Natural killer cell treated with Interleukin-12 subunit alpha and Interleukin-12 subunit beta and Interleukin-15 and Interleukin-18, amount 100 ng/mL, for 72 hours (primary cell): ENCODE measurements around the gene CLEC3B. TPM values are rescaled to one million over a fixed set of nuclear protein-coding genes. Genes with fewer than 3 reads are reported as not detected.
"Not testable (repeated sequence)": the region's sequence is repeated elsewhere in the genome, so short reads cannot be mapped to it uniquely, and the experiment has no call there.

Source experiments
- ATAC-seq, 2 donors: fragments of 150-1000 bp; cut with Tn5 transposase in 1 of 2; sonication (Bioruptor Pico), chemical (Tn5 transposase) in 1 of 2; 2 replicates each; pipeline ENCODE4 v1.10.0; 2021
- DNase-seq: peaks from one replicate; pipeline ENCODE4 v3.0.0; 2022; ENCODE audit warnings: low spot score
- H3K27ac Mint-ChIP-seq, 2 donors: 1 replicate in 1 of 2; 2 replicates in 1 of 2; pipeline ENCODE4 v1.8.0; 2022; ENCODE audit warnings: mixed read lengths in 2 of 2, mild to moderate bottlenecking in 1 of 2, moderate library complexity in 1 of 2
- H3K27me3 Mint-ChIP-seq, 2 donors: 1 replicate in 1 of 2; 2 replicates in 1 of 2; pipeline ENCODE4 v1.8.0; 2022; ENCODE audit warnings: mixed read lengths in 2 of 2
- H3K36me3 Mint-ChIP-seq: one replicate; pipeline ENCODE4 v1.8.0; 2022; ENCODE audit warnings: mixed read lengths
- H3K4me1 Mint-ChIP-seq, 2 donors: 1 replicate in 1 of 2; 2 replicates in 1 of 2; pipeline ENCODE4 v1.8.0; 2022; ENCODE audit warnings: low read depth in 2 of 2, mixed read lengths in 2 of 2, mild to moderate bottlenecking in 1 of 2
- H3K4me3 Mint-ChIP-seq: one replicate; pipeline ENCODE4 v1.8.0; 2022; ENCODE audit warnings: mixed read lengths
- H3K9me3 Mint-ChIP-seq: 2 replicates; pipeline ENCODE4 v1.8.0; 2022; ENCODE audit warnings: mixed read lengths
- total RNA-seq, 2 donors: library from RNA; stranded (reverse); gene quantifications; one replicate each; pipeline ENCODE4 v1.2.3, GENCODE V29; 2022

The CLEC3B gene
- total RNA-seq, 2 donors from 2014 or later = not detected

GRCh38 chr3:45075821-45076625, 49.9 kb downstream of the CLEC3B start:
- Mint-ChIP-seq H3K36me3 (no peaks in the 10 kb centered on the region), H3K4me3 (no peak overlapping the region), H3K27me3 (peaks cover 7 to 17% of the 10 kb centered on the region in 2 donors), H3K9me3 (no peaks in the 10 kb centered on the region), H3K27ac (no peak overlapping the region), H3K4me1 (no peaks in the 10 kb centered on the region)
- no peak for ATAC-seq
- no peak for DNase-seq

GRCh38 chr3:45078256-45078655, 52.2 kb downstream of the CLEC3B start:
- ATAC-seq, H3K4me1 Mint-ChIP-seq, H3K4me3 Mint-ChIP-seq, DNase-seq, H3K9me3 Mint-ChIP-seq, H3K27ac Mint-ChIP-seq, H3K36me3 Mint-ChIP-seq: not testable (repeated sequence)
- H3K27me3 Mint-ChIP-seq = peaks cover 7 to 17% of the 10 kb centered on the region in 2 donors

- ATAC-seq (no peak), DNase-seq (no peak)
- Mint-ChIP-seq H3K27ac (no peak overlapping the region), H3K36me3 (no peaks in the 10 kb centered on the region), H3K4me1 (no peaks in the 10 kb centered on the region), H3K27me3 (peaks cover 3 to 14% of the 10 kb centered on the region in 2 donors), H3K9me3 (no peaks in the 10 kb centered on the region), H3K4me3 (no peak overlapping the region)
Measured at GRCh38 chr3:45078910-45079522, 52.9 kb downstream of the CLEC3B start.

GRCh38 chr3:45079715-45080114, 53.6 kb downstream of the CLEC3B start:
- no peak for ATAC-seq
- Mint-ChIP-seq H3K27me3 (peaks cover 1 to 7% of the 10 kb centered on the region in 2 donors), H3K27ac (no peak overlapping the region), H3K4me3 (no peak overlapping the region), H3K4me1 (no peaks in the 10 kb centered on the region), H3K9me3 (no peaks in the 10 kb centered on the region), H3K36me3 (no peaks in the 10 kb centered on the region)
- no peak for DNase-seq

- Mint-ChIP-seq H3K27ac (no peak overlapping the region), H3K4me3 (no peak overlapping the region), H3K9me3 (no peaks in the 10 kb centered on the region), H3K36me3 (no peaks in the 10 kb centered on the region), H3K4me1 (no peaks in the 10 kb centered on the region), H3K27me3 (peaks cover 4 to 7% of the 10 kb centered on the region in 2 donors)
- DNase-seq = no peak
- ATAC-seq = no peak
Measured at GRCh38 chr3:45080824-45081223, 54.7 kb downstream of the CLEC3B start.

- Mint-ChIP-seq H3K9me3 (no peaks in the 10 kb centered on the region), H3K4me3 (no peak overlapping the region), H3K27me3 (peaks cover 4 to 7% of the 10 kb centered on the region in 2 donors), H3K4me1 (no peaks in the 10 kb centered on the region), H3K27ac (no peak overlapping the region), H3K36me3 (no peaks in the 10 kb centered on the region)
- ATAC-seq (no peak), DNase-seq (no peak)
Measured at GRCh38 chr3:45081506-45082141, 55.5 kb downstream of the CLEC3B start.

- no peaks in the 10 kb centered on the region for H3K9me3 Mint-ChIP-seq
- no peaks in the 10 kb centered on the region for H3K36me3 Mint-ChIP-seq
- peaks cover 4 to 7% of the 10 kb centered on the region in 2 donors for H3K27me3 Mint-ChIP-seq
- H3K4me1 Mint-ChIP-seq = no peaks in the 10 kb centered on the region
- H3K27ac Mint-ChIP-seq = no peak overlapping the region
- DNase-seq (no peak), ATAC-seq (no peak)
- H3K4me3 Mint-ChIP-seq = no peak overlapping the region
Measured at GRCh38 chr3:45082142-45082538, 56.0 kb downstream of the CLEC3B start.

- H3K9me3 Mint-ChIP-seq = no peaks in the 10 kb centered on the region
- no peak overlapping the region for H3K4me3 Mint-ChIP-seq
- H3K4me1 Mint-ChIP-seq = no peaks in the 10 kb centered on the region
- H3K27me3 Mint-ChIP-seq = peaks cover 4 to 7% of the 10 kb centered on the region in 2 donors
- no peak for ATAC-seq
- H3K36me3 Mint-ChIP-seq = no peaks in the 10 kb centered on the region
- no peak overlapping the region for H3K27ac Mint-ChIP-seq
- DNase-seq = no peak
Measured at GRCh38 chr3:45083023-45083422, 56.9 kb downstream of the CLEC3B start.

GRCh38 chr3:45084361-45084760, 58.3 kb downstream of the CLEC3B start:
- ATAC-seq (no peak), DNase-seq (no peak)
- no peak overlapping the region for H3K27ac Mint-ChIP-seq
- no peaks in the 10 kb centered on the region for H3K9me3 Mint-ChIP-seq
- H3K36me3 Mint-ChIP-seq = no peaks in the 10 kb centered on the region
- H3K27me3 Mint-ChIP-seq = peaks cover 4 to 7% of the 10 kb centered on the region in 2 donors
- H3K4me3 Mint-ChIP-seq = no peak overlapping the region
- H3K4me1 Mint-ChIP-seq = no peaks in the 10 kb centered on the region

- no peak overlapping the region for H3K4me3 Mint-ChIP-seq
- no peak for ATAC-seq
Measured at GRCh38 chr3:45084820-45085816, 59.0 kb downstream of the CLEC3B start.

More at GRCh38 chr3:45084820-45085816, 59.0 kb downstream of the CLEC3B start:
- no peaks in the 10 kb centered on the region for H3K36me3 Mint-ChIP-seq
- H3K9me3 Mint-ChIP-seq = no peaks in the 10 kb centered on the region
- no peak for DNase-seq
- no peak overlapping the region for H3K27ac Mint-ChIP-seq
- peaks cover 3 to 8% of the 10 kb centered on the region in 2 donors for H3K27me3 Mint-ChIP-seq
- H3K4me1 Mint-ChIP-seq = no peaks in the 10 kb centered on the region

Other genes starting within 250 kb of the CLEC3B start
- gene TMEM42, start 164.4 kb upstream of the CLEC3B start, total RNA-seq = 1 to 10 TPM; 5.3 to 6.8 TPM
- gene TGM4, start 151.7 kb upstream of the CLEC3B start, total RNA-seq = not detected
- gene ZDHHC3, start 50.1 kb upstream of the CLEC3B start, total RNA-seq = 100 to 1,000 TPM in 1 of 2 donors, 10 to 100 TPM in 1; 63.8 to 122 TPM
- 10 to 100 TPM; 50.7 to 75.7 TPM for gene EXOSC7, start 50.1 kb upstream of the CLEC3B start, total RNA-seq
- gene CDCP1, start 120.1 kb downstream of the CLEC3B start, total RNA-seq = under 1 TPM; 0.29 to 0.36 TPM
- gene TMEM158, start 200.0 kb downstream of the CLEC3B start, total RNA-seq = 1 to 10 TPM in 1 of 2 donors, under 1 TPM in 1; 0.56 to 2.5 TPM